Activated effector memory CD4-positive, alpha-beta T cell treated with Interleukin-2 at 50 U/mL for 16 hours (primary cell): ENCODE results near the gene TMTC1.

Experiments
- DNase-seq: peaks from one replicate; pipeline ENCODE4 v3.0.0-alpha.2; 2020

TMTC1 gene

GRCh38 chr12:29738365-29738764 lies 45.4 kb downstream of the TMTC1 start:
- no peak for DNase-seq

GRCh38 chr12:29737644-29738043 lies 46.1 kb downstream of the TMTC1 start:
- no peak for DNase-seq

- DNase-seq = no peak
These were observed 48.1 kb downstream of the TMTC1 start for GRCh38 chr12:29735604-29736003.

- DNase-seq = no peak
These were observed 49.0 kb downstream of the TMTC1 start for GRCh38 chr12:29734734-29735133.

- no peak for DNase-seq
These were observed 49.4 kb downstream of the TMTC1 start for GRCh38 chr12:29734305-29734704.

GRCh38 chr12:29733501-29733900 lies 50.2 kb downstream of the TMTC1 start:
- no peak for DNase-seq

- DNase-seq = no peak
These were observed 50.7 kb downstream of the TMTC1 start for GRCh38 chr12:29733060-29733459.

GRCh38 chr12:29732593-29732992 lies 51.1 kb downstream of the TMTC1 start:
- DNase-seq = no peak

- DNase-seq = no peak
These were observed 51.6 kb downstream of the TMTC1 start for GRCh38 chr12:29732191-29732590.

GRCh38 chr12:29731591-29731990 lies 52.2 kb downstream of the TMTC1 start:
- no peak for DNase-seq

- DNase-seq = no peak
These were observed 53.3 kb downstream of the TMTC1 start for GRCh38 chr12:29730481-29730880.

GRCh38 chr12:29728030-29728429 lies 55.7 kb downstream of the TMTC1 start:
- DNase-seq = no peak

- DNase-seq = no peak
These were observed 56.9 kb downstream of the TMTC1 start for GRCh38 chr12:29726741-29727348.

- no peak for DNase-seq
These were observed 57.4 kb downstream of the TMTC1 start for GRCh38 chr12:29726321-29726692.

GRCh38 chr12:29725587-29726320 lies 58.0 kb downstream of the TMTC1 start:
- no peak for DNase-seq

- DNase-seq = no peak
These were observed 61.6 kb downstream of the TMTC1 start for GRCh38 chr12:29722164-29722563.

- DNase-seq = no peak
These were observed 64.4 kb downstream of the TMTC1 start for GRCh38 chr12:29719381-29719780.

- DNase-seq = no peak
These were observed 66.1 kb downstream of the TMTC1 start for GRCh38 chr12:29717540-29718100.

GRCh38 chr12:29714966-29715365 lies 68.8 kb downstream of the TMTC1 start:
- DNase-seq = no peak

- no peak for DNase-seq
These were observed 70.0 kb downstream of the TMTC1 start for GRCh38 chr12:29713729-29714128.

GRCh38 chr12:29711381-29711780 lies 72.4 kb downstream of the TMTC1 start:
- DNase-seq = no peak

GRCh38 chr12:29710104-29710503 lies 73.6 kb downstream of the TMTC1 start:
- no peak for DNase-seq

- DNase-seq = no peak
These were observed 74.2 kb downstream of the TMTC1 start for GRCh38 chr12:29709496-29710040.

GRCh38 chr12:29709054-29709453 lies 74.7 kb downstream of the TMTC1 start:
- DNase-seq = no peak
